Measurements from ENCODE around the gene NRXN3.

Gene NRXN3

GRCh38 chr14:79712302-79712950 is 1542.3 kb downstream of the NRXN3 start:
- TF ChIP-seq EZH2phosphoT487 (conservative IDR thresholded peaks at IDR 0.05; ENCODE audit: low read length): no peak
- TF ChIP-seq CTCF (IDR thresholded peaks at IDR 0.05; ENCODE audit: insufficient read depth, low read length, poor library complexity, severe bottlenecking): no peak
- Histone ChIP-seq H3K79me2 (ENCODE audit: insufficient read depth, low read length) (no peaks in the 10 kb centered on the region), H4K20me1 (ENCODE audit: low read depth, low read length) (no peaks in the 10 kb centered on the region), H3K36me3 (ENCODE audit: low read length) (no peaks in the 10 kb centered on the region), H3K27me3 (ENCODE audit: low read length) (no peaks in the 10 kb centered on the region), H3F3A (ENCODE audit: insufficient read depth) (no peaks in the 10 kb centered on the region), H3K9me2 (replicated peaks; ENCODE audit: insufficient read depth, low read length) (no peaks in the 10 kb centered on the region), H3K9ac (ENCODE audit: low read length) (no peak overlapping the region), H3K27ac (ENCODE audit: low read depth, low read length) (no peak overlapping the region), H3K4me2 (ENCODE audit: low read depth, low read length, poor library complexity, severe bottlenecking) (no peak overlapping the region), H3K9me3 (ENCODE audit: insufficient read depth, low read length) (no peaks in the 10 kb centered on the region), H3K4me3 (ENCODE audit: insufficient read depth, low read length, poor library complexity, severe bottlenecking) (no peak overlapping the region), H2AFZ (ENCODE audit: low read depth, low read length, severe bottlenecking) (no peak overlapping the region)

- no peaks in the 10 kb centered on the region for H3K9me2 ChIP-seq (replicated peaks; ENCODE audit: insufficient read depth, low read length)
- H3K4me2 ChIP-seq (ENCODE audit: low read depth, low read length, poor library complexity, severe bottlenecking): no peak overlapping the region
- no peak overlapping the region for H3K27ac ChIP-seq (ENCODE audit: low read depth, low read length)
- no peaks in the 10 kb centered on the region for H3K36me3 ChIP-seq (ENCODE audit: low read length)
- H3K4me3 ChIP-seq (ENCODE audit: insufficient read depth, low read length, poor library complexity, severe bottlenecking): no peak overlapping the region
- no peak overlapping the region for H2AFZ ChIP-seq (ENCODE audit: low read depth, low read length, severe bottlenecking)
- H4K20me1 ChIP-seq (ENCODE audit: low read depth, low read length): no peaks in the 10 kb centered on the region
- no peaks in the 10 kb centered on the region for H3K9me3 ChIP-seq (ENCODE audit: insufficient read depth, low read length)
- H3F3A ChIP-seq (ENCODE audit: insufficient read depth): no peaks in the 10 kb centered on the region
- no peaks in the 10 kb centered on the region for H3K27me3 ChIP-seq (ENCODE audit: low read length)
- H3K9ac ChIP-seq (ENCODE audit: low read length): no peak overlapping the region
- no peak for TF ChIP-seq EZH2phosphoT487 (conservative IDR thresholded peaks at IDR 0.05; ENCODE audit: low read length)
- TF ChIP-seq CTCF (IDR thresholded peaks at IDR 0.05; ENCODE audit: insufficient read depth, low read length, poor library complexity, severe bottlenecking): no peak
- no peaks in the 10 kb centered on the region for H3K79me2 ChIP-seq (ENCODE audit: insufficient read depth, low read length)
These were observed 1551.4 kb downstream of the NRXN3 start for GRCh38 chr14:79721399-79722084.

- H3K27me3 ChIP-seq (ENCODE audit: low read length): no peaks in the 10 kb centered on the region
- no peak overlapping the region for H3K27ac ChIP-seq (ENCODE audit: low read depth, low read length)
- H3K36me3 ChIP-seq (ENCODE audit: low read length): no peaks in the 10 kb centered on the region
- no peak overlapping the region for H3K4me3 ChIP-seq (ENCODE audit: insufficient read depth, low read length, poor library complexity, severe bottlenecking)
- H3K9me3 ChIP-seq (ENCODE audit: insufficient read depth, low read length): no peaks in the 10 kb centered on the region
- H3K4me2 ChIP-seq (ENCODE audit: low read depth, low read length, poor library complexity, severe bottlenecking): no peak overlapping the region
- no peak overlapping the region for H2AFZ ChIP-seq (ENCODE audit: low read depth, low read length, severe bottlenecking)
- H4K20me1 ChIP-seq (ENCODE audit: low read depth, low read length): no peaks in the 10 kb centered on the region
- H3K79me2 ChIP-seq (ENCODE audit: insufficient read depth, low read length): no peaks in the 10 kb centered on the region
- no peaks in the 10 kb centered on the region for H3F3A ChIP-seq (ENCODE audit: insufficient read depth)
- H3K9me2 ChIP-seq (replicated peaks; ENCODE audit: insufficient read depth, low read length): no peaks in the 10 kb centered on the region
- TF ChIP-seq EZH2phosphoT487 (conservative IDR thresholded peaks at IDR 0.05; ENCODE audit: low read length): no peak
- no peak for TF ChIP-seq CTCF (IDR thresholded peaks at IDR 0.05; ENCODE audit: insufficient read depth, low read length, poor library complexity, severe bottlenecking)
- no peak overlapping the region for H3K9ac ChIP-seq (ENCODE audit: low read length)
These were observed 1555.0 kb downstream of the NRXN3 start for GRCh38 chr14:79724934-79725717.
